Bronchial epithelial cell (primary cell): ENCODE measurements around the gene CNOT2. TPM values are rescaled to one million over a fixed set of nuclear protein-coding genes. Genes with fewer than 3 reads are reported as not detected.

ENCODE experiments used
- DNase-seq: peaks from one replicate; pipeline ENCODE4 v3.0.0-alpha.2; 2010; ENCODE audit warnings: low read depth
- FAIRE-seq: peaks from 2 replicates; lab custom pipeline; 2011; peaks lifted over from hg19 to GRCh38; lab: Jason Lieb, UNC
- H3K27me3 ChIP-seq: 2 replicates; pipeline ENCODE4 v1.5.1; 2011; ENCODE audit warnings: low read length; ENCODE audit not compliant: control insufficient read depth, insufficient read depth
- H3K36me3 ChIP-seq: 2 replicates; pipeline ENCODE4 v1.5.1; 2011; ENCODE audit warnings: low read length; ENCODE audit not compliant: control insufficient read depth, insufficient read depth
- H3K4me3 ChIP-seq: 2 replicates; pipeline ENCODE4 v1.5.1; 2011; ENCODE audit warnings: mild to moderate bottlenecking, low read depth, low read length, control low read depth
- total RNA-seq: library from RNA; depleted of rRNA; stranded (reverse); fragments of >200 nt; gene quantifications from 2 replicates; pipeline ENCODE4 v1.2.1, GENCODE V29; 2014
- TF ChIP-seq, protein P1 (sequence below): IDR thresholded peaks from 2 replicates; pipeline ENCODE4 v1.5.1; 2011; ENCODE audit warnings: mild to moderate bottlenecking, moderate library complexity, low read length, control low read depth, inconsistent platforms; ENCODE audit not compliant: insufficient read depth, severe bottlenecking

The CNOT2 gene
- total RNA-seq, 1 donor from 2014 or later, result 116 TPM

DNA sequence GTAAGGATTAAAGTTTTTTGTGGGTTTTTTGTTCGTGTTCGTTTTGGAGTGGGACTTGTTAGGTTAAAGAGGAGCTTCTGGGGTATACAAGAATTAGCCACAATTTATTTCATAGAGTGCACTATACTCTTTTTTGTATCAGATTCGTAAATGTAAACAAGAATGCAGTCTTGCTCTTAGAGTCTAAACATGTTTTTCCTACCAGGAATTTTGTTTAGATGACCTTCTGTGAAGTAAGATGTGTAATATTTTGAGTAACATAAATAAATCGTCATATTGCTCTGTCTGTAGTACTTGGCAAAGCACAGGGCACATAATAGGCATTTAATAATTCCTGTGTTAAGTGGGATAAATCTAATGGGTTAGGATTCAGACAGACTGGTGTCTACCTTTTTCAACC, 9.6 kb downstream of the CNOT2 start:
- Histone ChIP-seq H3K36me3 (no peaks in the 10 kb centered on the region), H3K4me3 (no peak overlapping the region), H3K27me3 (no peaks in the 10 kb centered on the region)
- DNase-seq, result no peak
- TF ChIP-seq, protein P1, sequence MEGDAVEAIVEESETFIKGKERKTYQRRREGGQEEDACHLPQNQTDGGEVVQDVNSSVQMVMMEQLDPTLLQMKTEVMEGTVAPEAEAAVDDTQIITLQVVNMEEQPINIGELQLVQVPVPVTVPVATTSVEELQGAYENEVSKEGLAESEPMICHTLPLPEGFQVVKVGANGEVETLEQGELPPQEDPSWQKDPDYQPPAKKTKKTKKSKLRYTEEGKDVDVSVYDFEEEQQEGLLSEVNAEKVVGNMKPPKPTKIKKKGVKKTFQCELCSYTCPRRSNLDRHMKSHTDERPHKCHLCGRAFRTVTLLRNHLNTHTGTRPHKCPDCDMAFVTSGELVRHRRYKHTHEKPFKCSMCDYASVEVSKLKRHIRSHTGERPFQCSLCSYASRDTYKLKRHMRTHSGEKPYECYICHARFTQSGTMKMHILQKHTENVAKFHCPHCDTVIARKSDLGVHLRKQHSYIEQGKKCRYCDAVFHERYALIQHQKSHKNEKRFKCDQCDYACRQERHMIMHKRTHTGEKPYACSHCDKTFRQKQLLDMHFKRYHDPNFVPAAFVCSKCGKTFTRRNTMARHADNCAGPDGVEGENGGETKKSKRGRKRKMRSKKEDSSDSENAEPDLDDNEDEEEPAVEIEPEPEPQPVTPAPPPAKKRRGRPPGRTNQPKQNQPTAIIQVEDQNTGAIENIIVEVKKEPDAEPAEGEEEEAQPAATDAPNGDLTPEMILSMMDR, result no peak
- FAIRE-seq, result no peak

DNA sequence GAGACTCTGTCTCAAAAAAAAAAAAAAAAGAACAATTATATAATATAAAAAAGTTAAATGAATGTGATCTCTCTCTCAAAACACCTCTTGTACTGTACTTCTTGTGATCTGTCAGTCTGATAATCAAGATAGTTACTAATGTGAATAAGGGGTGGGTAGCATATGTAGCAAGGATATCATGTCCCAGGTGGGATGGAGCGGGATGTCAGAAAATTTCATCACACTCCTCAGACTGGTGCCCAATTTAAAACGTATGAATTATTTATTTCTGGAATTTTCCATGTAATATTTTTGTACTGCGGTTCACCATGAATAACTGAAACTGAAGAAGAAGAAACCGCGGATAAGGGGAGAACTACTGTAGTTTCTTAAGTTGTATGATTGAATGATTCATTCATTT, 11.0 kb downstream of the CNOT2 start:
- Histone ChIP-seq H3K36me3 (no peaks in the 10 kb centered on the region), H3K4me3 (no peak overlapping the region), H3K27me3 (no peaks in the 10 kb centered on the region)
- DNase-seq, result no peak
- no peak for FAIRE-seq
- TF ChIP-seq, protein P1, result no peak

DNA sequence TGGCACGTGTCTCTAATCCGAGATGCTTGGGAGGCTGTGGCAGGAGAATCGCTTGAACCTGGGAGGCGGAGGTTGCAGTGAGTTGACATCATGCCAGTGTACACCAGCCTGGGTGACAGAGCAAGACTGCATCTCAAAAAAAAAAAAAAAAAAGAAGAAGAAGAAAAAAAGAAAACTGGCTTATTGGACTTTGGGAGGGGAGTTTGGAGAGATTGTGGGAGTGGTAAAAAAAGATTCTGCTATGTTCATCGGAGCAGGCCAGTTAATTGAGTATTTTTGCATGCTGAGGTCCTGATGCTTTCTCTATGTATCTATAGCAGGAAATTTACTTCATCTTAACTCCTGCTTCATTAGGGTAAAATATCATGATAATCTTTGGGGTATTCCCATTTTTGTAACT, 11.6 kb downstream of the CNOT2 start:
- Histone ChIP-seq H3K4me3 (no peak overlapping the region), H3K36me3 (no peaks in the 10 kb centered on the region), H3K27me3 (no peaks in the 10 kb centered on the region)
- DNase-seq (no peak), FAIRE-seq (no peak)
- TF ChIP-seq, protein P1, result no peak

DNA sequence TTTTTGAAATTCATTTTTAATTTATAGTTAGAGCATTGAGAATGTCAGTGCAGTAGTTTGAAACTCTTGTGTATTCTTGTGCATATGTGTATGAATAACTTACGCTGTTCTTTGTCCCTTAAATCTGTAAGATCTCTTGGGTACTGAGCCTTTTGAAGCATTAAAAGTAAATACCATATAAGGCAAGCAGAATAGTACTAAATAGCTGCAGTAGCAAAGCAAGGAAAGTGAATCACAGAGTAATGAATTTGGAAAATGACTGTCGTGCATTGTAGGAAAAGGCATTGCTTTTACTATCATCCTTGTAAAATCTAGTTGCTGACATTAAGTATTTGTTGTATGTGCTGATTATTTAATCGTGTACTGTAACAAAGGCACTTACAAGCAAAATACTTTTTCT, 12.1 kb downstream of the CNOT2 start:
- Histone ChIP-seq H3K27me3 (no peaks in the 10 kb centered on the region), H3K36me3 (no peaks in the 10 kb centered on the region), H3K4me3 (no peak overlapping the region)
- DNase-seq, result no peak
- no peak for FAIRE-seq
- TF ChIP-seq, protein P1, result no peak

DNA sequence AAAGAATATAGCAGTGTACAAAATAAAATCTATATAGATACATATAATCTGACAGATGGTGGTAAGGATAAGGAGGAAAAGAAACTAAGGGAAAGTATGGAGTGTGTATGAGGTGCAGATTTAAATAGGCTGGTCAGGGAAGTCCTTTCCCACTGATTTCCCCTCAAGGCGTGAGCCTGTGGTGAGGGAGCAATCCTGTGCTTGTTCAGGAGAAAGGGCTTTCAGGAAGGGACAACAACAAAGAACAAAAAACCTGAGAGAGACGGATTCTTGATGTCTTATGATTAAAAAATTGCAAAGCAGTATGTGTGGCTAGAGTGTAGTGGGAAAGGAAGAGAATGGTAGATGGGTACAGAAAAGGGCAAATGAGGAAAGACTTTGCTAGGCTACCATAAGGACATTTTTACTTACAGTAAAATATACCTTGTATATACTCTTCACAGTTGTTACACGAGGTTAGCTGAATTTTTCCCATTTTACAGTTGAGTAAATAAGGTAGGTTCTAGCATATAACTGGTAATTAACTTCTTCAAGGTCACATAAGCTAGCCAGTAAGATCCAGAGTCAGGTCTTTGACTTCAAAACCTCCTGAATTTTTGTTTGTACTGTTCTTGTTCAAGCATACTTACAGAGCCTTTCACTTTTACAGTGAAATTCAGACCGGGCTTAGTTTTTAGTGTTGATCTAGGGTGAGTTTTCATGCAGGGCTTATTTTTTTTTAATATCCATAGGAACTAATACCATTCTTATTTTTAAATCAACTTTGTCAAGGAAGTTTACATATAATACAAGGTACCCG, 15.6 kb downstream of the CNOT2 start:
- FAIRE-seq (no peak), DNase-seq (peak; percentile 24)
- no peak overlapping the region for H3K4me3 ChIP-seq
- no peaks in the 10 kb centered on the region for H3K36me3 ChIP-seq
- no peaks in the 10 kb centered on the region for H3K27me3 ChIP-seq
- TF ChIP-seq, protein P1, result no peak
